ENCODE data around the gene CABLES1.

Gene CABLES1

DNA sequence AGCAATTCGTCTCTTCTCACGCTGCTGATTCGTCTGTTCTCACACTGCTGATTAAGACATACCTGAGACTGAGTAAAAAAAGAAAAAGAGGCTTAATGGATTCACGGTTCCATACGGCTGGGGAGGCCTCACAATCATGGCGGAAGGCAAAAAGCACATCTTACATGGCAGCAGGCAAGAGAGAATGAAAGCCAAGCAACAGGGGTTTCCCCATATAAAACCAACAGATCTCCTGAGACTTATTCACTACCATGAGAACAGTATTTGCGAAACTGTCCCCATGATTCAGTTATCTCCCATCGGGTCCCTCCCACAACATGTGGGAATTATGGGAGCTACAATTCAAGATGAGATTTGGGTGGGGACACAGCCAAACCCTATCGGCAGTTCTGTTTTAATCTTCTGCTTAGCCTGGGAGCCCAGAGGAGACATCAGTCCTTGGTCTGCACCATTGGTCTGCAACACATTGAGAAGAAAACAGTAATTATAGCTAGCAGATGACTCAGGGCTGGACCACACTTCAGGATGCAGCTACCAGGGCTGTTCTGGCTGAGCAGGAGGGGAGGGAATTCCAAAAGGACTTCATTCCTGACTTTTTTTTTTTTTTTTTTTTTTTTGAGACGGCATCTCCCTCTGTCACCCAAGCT, 69.4 kb downstream of the CABLES1 start:
- H4K91ac ChIP-seq (ENCODE audit: low read depth, low read length) = no peak overlapping the region
- H3K36me3 ChIP-seq (ENCODE audit: control insufficient read depth in 1 of 2, insufficient read depth in 2 of 2, low read length in 2 of 2) = peaks cover 0 to 4% of the 10 kb centered on the region in 2 experiments
- no peak overlapping the region for H3K18ac ChIP-seq (ENCODE audit: low read length)
- H2BK5ac ChIP-seq (ENCODE audit: low read depth, low read length, poor library complexity) = no peak overlapping the region
- H3K23ac ChIP-seq (ENCODE audit: low read length) = no peak overlapping the region
- no peak overlapping the region for H3K14ac ChIP-seq (ENCODE audit: low read length)
- H3K4ac ChIP-seq (ENCODE audit: low read depth, low read length) = no peak overlapping the region
- no peak overlapping the region for H4K12ac ChIP-seq (ENCODE audit: low read depth, low read length)
- no peak overlapping the region for H3K4me2 ChIP-seq (ENCODE audit: low read length)
- H2BK120ac ChIP-seq (ENCODE audit: insufficient read depth, low read length, poor library complexity) = no peak overlapping the region
- H3K27ac ChIP-seq (ENCODE audit: low read depth, low read length) = no peak overlapping the region
- no CpG with 5 or more reads among the region's 10 CpGs for WGBS (ENCODE audit: extremely low coverage, insufficient coverage, insufficient read length)
- DNase-seq = peak in 1 of 2 donors; percentile 30
- H3K4me3 ChIP-seq (ENCODE audit: low read depth, low read length) = no peak overlapping the region
- H4K8ac ChIP-seq (ENCODE audit: low read depth, low read length) = no peak overlapping the region
- peaks cover 5% of the 10 kb centered on the region for H3K9me3 ChIP-seq (ENCODE audit: insufficient read depth, low read depth, low read length)
- no peak overlapping the region for H3K9ac ChIP-seq (ENCODE audit: low read length)
- H2AFZ ChIP-seq (ENCODE audit: insufficient read depth, low read length, poor library complexity) = no peak overlapping the region
- no peak overlapping the region for H2AK5ac ChIP-seq (ENCODE audit: low read length)
- no peaks in the 10 kb centered on the region for H3K79me1 ChIP-seq (ENCODE audit: low read length)
- H3K4me1 ChIP-seq (ENCODE audit: control insufficient read depth in 1 of 2, insufficient read depth in 2 of 2, low read length in 2 of 2) = no peaks in the 10 kb centered on the region
- no peaks in the 10 kb centered on the region for H3K27me3 ChIP-seq (ENCODE audit: insufficient read depth, low read length)
- no peaks in the 10 kb centered on the region for H3K79me2 ChIP-seq (ENCODE audit: control insufficient read depth, insufficient read depth, low read length, poor library complexity)
- no peak overlapping the region for H2BK12ac ChIP-seq (ENCODE audit: low read length)

GRCh38 chr18:23205980-23206379, 70.7 kb downstream of the CABLES1 start:
- Histone ChIP-seq H3K23ac (ENCODE audit: low read length) (no peak overlapping the region), H2BK120ac (ENCODE audit: insufficient read depth, low read length, poor library complexity) (no peak overlapping the region), H3K79me1 (ENCODE audit: low read length) (no peaks in the 10 kb centered on the region), H3K9ac (ENCODE audit: low read length) (no peak overlapping the region), H3K18ac (ENCODE audit: low read length) (no peak overlapping the region), H3K4me2 (ENCODE audit: low read length) (no peak overlapping the region), H4K12ac (ENCODE audit: low read depth, low read length) (no peak overlapping the region), H4K8ac (ENCODE audit: low read depth, low read length) (no peak overlapping the region), H3K4me3 (ENCODE audit: low read depth, low read length) (no peak overlapping the region), H3K4ac (ENCODE audit: low read depth, low read length) (no peak overlapping the region), H2AK5ac (ENCODE audit: low read length) (no peak overlapping the region), H3K79me2 (ENCODE audit: control insufficient read depth, insufficient read depth, low read length, poor library complexity) (no peaks in the 10 kb centered on the region), H4K91ac (ENCODE audit: low read depth, low read length) (no peak overlapping the region), H2BK12ac (ENCODE audit: low read length) (no peak overlapping the region), H3K14ac (ENCODE audit: low read length) (no peak overlapping the region), H2BK5ac (ENCODE audit: low read depth, low read length, poor library complexity) (no peak overlapping the region), H3K9me3 (ENCODE audit: insufficient read depth, low read depth, low read length) (peaks cover 5% of the 10 kb centered on the region), H3K4me1 (ENCODE audit: control insufficient read depth in 1 of 2, insufficient read depth in 2 of 2, low read length in 2 of 2) (no peaks in the 10 kb centered on the region), H3K27me3 (ENCODE audit: insufficient read depth, low read length) (no peaks in the 10 kb centered on the region), H3K36me3 (ENCODE audit: control insufficient read depth in 1 of 2, insufficient read depth in 2 of 2, low read length in 2 of 2) (peaks cover 0 to 4% of the 10 kb centered on the region in 2 experiments), H3K27ac (ENCODE audit: low read depth, low read length) (no peak overlapping the region), H2AFZ (ENCODE audit: insufficient read depth, low read length, poor library complexity) (no peak overlapping the region)
- no CpG with 5 or more reads among the region's 9 CpGs for WGBS (ENCODE audit: extremely low coverage, insufficient coverage, insufficient read length)
- DNase-seq = no peak

DNA sequence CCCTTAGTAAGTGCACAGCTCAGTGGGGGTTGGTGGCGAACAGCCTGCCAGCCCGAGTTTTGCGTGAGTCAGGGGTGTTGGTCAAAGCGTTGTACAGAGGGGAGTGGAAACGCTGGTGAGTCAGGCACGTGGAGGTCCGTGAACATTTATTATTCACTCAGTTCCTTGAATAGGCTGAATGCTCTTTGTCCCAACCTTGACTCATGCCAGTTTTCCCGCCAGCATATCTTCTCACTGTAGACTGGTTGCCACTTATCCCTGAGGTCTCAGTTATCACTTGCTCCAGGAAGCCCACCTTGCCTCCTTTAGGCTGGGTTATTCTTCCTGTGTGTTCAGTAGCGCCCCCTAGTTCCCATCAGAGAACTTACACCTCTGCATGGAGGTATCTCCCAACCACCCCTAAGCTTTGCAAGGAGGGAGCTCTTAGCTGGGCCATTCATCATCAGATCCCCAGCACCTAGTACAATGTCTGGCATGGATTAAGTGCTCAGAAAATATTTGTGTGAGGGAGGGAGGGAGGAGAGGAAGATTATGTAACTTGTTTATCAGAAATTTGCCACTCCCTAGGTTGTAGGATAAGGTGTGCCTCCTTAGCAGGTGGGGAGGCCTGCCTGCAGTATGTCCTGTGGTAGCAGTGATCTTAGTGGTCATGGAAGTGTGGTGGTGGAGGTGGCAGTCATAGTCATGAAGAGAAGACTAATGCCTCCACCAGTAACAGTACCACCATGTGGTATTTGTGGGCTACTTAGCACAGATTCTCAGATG, 72.1 kb downstream of the CABLES1 start:
- peak in 1 of 2 donors; percentile 37 for DNase-seq
- no peak overlapping the region for H3K27ac ChIP-seq (ENCODE audit: low read depth, low read length)
- H2AFZ ChIP-seq (ENCODE audit: insufficient read depth, low read length, poor library complexity) = no peak overlapping the region
- H4K12ac ChIP-seq (ENCODE audit: low read depth, low read length) = no peak overlapping the region
- H3K4me3 ChIP-seq (ENCODE audit: low read depth, low read length) = no peak overlapping the region
- H2AK5ac ChIP-seq (ENCODE audit: low read length) = no peak overlapping the region
- no peak overlapping the region for H2BK12ac ChIP-seq (ENCODE audit: low read length)
- no peak overlapping the region for H3K9ac ChIP-seq (ENCODE audit: low read length)
- no peak overlapping the region for H2BK120ac ChIP-seq (ENCODE audit: insufficient read depth, low read length, poor library complexity)
- H2BK5ac ChIP-seq (ENCODE audit: low read depth, low read length, poor library complexity) = no peak overlapping the region
- H3K36me3 ChIP-seq (ENCODE audit: control insufficient read depth in 1 of 2, insufficient read depth in 2 of 2, low read length in 2 of 2) = peaks cover 0 to 4% of the 10 kb centered on the region in 2 experiments
- WGBS (ENCODE audit: extremely low coverage, insufficient coverage, insufficient read length) = no CpG with 5 or more reads among the region's 9 CpGs
- no peaks in the 10 kb centered on the region for H3K27me3 ChIP-seq (ENCODE audit: insufficient read depth, low read length)
- H4K91ac ChIP-seq (ENCODE audit: low read depth, low read length) = no peak overlapping the region
- no peak overlapping the region for H3K4me2 ChIP-seq (ENCODE audit: low read length)
- no peaks in the 10 kb centered on the region for H3K4me1 ChIP-seq (ENCODE audit: control insufficient read depth in 1 of 2, insufficient read depth in 2 of 2, low read length in 2 of 2)
- no peak overlapping the region for H4K8ac ChIP-seq (ENCODE audit: low read depth, low read length)
- H3K79me1 ChIP-seq (ENCODE audit: low read length) = no peaks in the 10 kb centered on the region
- H3K9me3 ChIP-seq (ENCODE audit: insufficient read depth, low read depth, low read length) = peaks cover 5% of the 10 kb centered on the region
- H3K4ac ChIP-seq (ENCODE audit: low read depth, low read length) = no peak overlapping the region
- no peaks in the 10 kb centered on the region for H3K79me2 ChIP-seq (ENCODE audit: control insufficient read depth, insufficient read depth, low read length, poor library complexity)
- no peak overlapping the region for H3K14ac ChIP-seq (ENCODE audit: low read length)
- no peak overlapping the region for H3K23ac ChIP-seq (ENCODE audit: low read length)
- H3K18ac ChIP-seq (ENCODE audit: low read length) = no peak overlapping the region

DNA sequence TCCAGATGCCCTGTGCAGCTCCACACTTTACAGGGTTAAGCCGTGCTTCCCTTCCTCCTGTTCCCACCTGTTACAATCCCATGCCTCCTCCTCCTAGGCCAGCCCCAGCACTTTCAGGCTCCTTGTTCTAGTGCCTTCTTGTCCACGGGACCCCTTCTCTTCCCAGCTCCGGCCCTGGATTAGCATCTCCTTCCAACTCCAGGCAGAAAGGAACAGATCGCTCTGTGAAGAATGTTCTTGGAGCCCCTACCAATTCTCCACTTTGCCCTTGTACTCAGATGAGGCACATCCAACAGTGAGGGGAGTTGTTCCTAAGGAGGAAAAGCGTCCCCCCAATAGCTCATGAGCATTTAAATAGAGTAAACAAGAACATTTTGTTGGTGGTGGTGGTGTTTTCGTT, 72.7 kb downstream of the CABLES1 start:
- H3K23ac ChIP-seq (ENCODE audit: low read length) = no peak overlapping the region
- H4K12ac ChIP-seq (ENCODE audit: low read depth, low read length) = no peak overlapping the region
- H2BK5ac ChIP-seq (ENCODE audit: low read depth, low read length, poor library complexity) = no peak overlapping the region
- H3K36me3 ChIP-seq (ENCODE audit: control insufficient read depth in 1 of 2, insufficient read depth in 2 of 2, low read length in 2 of 2) = peaks cover 0 to 4% of the 10 kb centered on the region in 2 experiments
- H3K79me1 ChIP-seq (ENCODE audit: low read length) = no peaks in the 10 kb centered on the region
- no peaks in the 10 kb centered on the region for H3K27me3 ChIP-seq (ENCODE audit: insufficient read depth, low read length)
- no peaks in the 10 kb centered on the region for H3K4me1 ChIP-seq (ENCODE audit: control insufficient read depth in 1 of 2, insufficient read depth in 2 of 2, low read length in 2 of 2)
- no peak overlapping the region for H2BK120ac ChIP-seq (ENCODE audit: insufficient read depth, low read length, poor library complexity)
- no peak overlapping the region for H3K4me3 ChIP-seq (ENCODE audit: low read depth, low read length)
- no peak for DNase-seq
- H2BK12ac ChIP-seq (ENCODE audit: low read length) = no peak overlapping the region
- no peak overlapping the region for H3K4ac ChIP-seq (ENCODE audit: low read depth, low read length)
- H3K79me2 ChIP-seq (ENCODE audit: control insufficient read depth, insufficient read depth, low read length, poor library complexity) = no peaks in the 10 kb centered on the region
- H4K8ac ChIP-seq (ENCODE audit: low read depth, low read length) = no peak overlapping the region
- H3K14ac ChIP-seq (ENCODE audit: low read length) = no peak overlapping the region
- H2AK5ac ChIP-seq (ENCODE audit: low read length) = no peak overlapping the region
- H3K9ac ChIP-seq (ENCODE audit: low read length) = no peak overlapping the region
- no peak overlapping the region for H4K91ac ChIP-seq (ENCODE audit: low read depth, low read length)
- no peak overlapping the region for H3K18ac ChIP-seq (ENCODE audit: low read length)
- no peak overlapping the region for H3K27ac ChIP-seq (ENCODE audit: low read depth, low read length)
- no peak overlapping the region for H3K4me2 ChIP-seq (ENCODE audit: low read length)
- no CpG with 5 or more reads among the region's 6 CpGs for WGBS (ENCODE audit: extremely low coverage, insufficient coverage, insufficient read length)
- H3K9me3 ChIP-seq (ENCODE audit: insufficient read depth, low read depth, low read length) = peaks cover 5% of the 10 kb centered on the region
- no peak overlapping the region for H2AFZ ChIP-seq (ENCODE audit: insufficient read depth, low read length, poor library complexity)
